GM19452 (cell line): Measurements from ENCODE around the gene ING5.

Experiments
- ATAC-seq: cut with Tn5 transposase; IDR thresholded peaks from one replicate; pipeline ENCODE4 v1.9.1; 2021; ENCODE audit not compliant: unreplicated experiment

Gene ING5

DNA sequence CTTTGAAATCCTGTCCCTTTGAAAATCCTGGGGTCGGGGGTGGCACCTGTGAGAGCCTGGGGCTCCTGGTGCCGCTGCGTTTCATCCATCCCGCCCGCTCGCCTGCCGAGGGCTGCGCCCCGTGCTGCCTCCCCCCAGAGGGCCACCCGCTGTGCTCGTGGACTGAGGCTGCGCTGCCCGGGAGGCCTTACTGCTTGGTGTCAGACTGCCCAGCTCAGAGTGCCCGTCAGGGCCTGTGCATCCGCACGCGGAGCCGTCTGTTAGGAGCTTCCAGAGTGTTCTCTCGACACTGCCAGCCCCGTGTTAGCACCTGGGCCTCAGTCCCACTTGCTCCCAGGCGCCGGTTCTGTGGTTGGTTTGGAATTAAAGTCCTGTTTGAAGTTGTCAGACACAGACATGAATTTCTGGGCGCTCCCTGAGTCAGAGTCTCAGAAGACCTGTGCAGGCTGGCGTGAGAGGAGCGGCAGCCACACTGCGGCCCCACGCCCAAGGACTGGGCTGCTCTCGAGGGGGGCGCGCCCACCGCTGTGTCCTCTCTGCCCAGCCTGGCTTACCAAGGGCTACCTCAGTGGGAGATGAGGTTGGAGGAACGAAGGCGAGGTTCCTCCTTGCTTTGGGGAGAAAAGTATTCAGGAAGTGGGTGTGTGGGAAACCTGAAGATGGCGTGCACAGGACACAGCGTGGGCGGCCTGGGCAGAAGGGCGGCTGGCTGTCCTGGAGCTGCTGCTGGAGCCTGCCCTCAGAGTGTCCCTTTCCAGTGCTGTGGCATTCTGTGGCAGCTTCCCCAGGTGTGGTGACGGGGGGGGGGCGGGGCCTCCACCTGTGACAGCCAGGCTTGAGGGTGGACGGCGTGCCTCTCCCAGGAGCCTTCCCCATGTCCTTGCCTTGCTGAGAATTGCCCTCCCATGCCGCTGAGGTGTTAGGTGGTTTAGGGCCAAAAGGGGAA lies 29.3 kb upstream of the ING5 start:
- no peak for ATAC-seq

DNA sequence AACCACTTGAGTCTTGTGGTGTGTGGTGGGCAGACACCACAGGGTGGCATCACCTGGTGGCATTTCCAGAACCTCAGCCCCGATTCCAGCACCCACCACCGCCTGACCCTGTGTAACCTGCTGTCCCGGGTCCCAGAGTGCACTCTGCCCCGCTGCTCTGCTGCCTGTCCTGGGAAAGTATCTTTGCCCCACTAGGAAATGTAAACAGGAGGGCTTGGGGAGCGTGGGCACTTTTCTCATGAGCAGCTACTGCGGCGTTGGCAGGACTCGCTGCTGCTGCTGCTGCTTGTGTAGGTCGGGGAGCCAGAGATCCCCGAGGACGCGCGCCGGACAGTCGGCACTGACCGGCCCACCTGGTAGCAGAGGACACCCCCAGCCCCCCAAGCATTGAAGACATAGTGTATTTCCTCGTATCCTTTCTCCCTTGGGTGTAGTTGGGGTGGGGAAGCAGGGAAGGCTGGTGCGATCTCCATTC lies 28.6 kb upstream of the ING5 start:
- ATAC-seq = no peak

DNA sequence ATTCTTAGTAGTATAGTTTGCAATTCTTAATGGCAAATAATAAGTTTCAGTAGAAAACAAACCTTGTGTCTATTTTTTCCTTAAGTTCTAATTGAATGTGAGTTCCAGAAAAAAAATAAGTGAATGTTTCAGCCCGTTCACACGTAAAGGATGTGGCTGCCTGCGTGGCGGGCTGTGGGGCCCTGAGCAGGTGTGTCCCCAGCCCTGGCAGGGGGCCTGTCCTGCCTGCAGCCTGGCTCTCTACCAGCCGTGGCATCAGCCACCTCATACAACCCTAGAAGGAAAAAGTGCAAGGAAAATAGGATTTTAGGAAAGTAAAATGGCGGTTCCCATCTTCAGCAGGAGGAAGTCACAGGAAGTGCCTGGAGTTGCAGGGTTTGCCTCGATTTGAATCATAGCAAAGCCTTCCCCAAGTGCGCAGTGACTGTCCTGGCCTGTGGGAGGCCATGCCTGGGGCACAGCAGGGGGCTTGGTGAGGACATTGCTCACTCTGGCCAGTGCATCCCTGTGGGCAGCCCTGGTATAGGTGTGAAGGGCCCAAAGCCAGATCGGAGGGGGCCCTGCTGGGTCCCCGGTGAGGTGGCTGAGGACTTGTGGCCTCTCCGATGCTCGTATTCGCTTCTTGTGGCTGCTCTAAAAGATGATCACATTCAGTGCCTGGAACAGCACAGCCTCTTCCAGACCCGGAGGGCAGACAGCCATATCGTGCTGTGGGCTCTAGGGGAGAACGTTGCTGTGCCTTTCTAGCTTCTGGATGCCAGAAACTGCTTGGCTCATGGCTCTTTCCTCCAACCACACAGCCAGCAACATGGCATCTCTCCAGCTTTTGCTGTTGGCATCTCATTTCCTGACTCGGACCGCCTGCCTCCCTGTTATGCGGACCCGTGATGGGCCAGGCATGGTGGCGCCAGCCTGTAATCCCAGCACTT lies 27.8 kb upstream of the ING5 start:
- no peak for ATAC-seq

DNA sequence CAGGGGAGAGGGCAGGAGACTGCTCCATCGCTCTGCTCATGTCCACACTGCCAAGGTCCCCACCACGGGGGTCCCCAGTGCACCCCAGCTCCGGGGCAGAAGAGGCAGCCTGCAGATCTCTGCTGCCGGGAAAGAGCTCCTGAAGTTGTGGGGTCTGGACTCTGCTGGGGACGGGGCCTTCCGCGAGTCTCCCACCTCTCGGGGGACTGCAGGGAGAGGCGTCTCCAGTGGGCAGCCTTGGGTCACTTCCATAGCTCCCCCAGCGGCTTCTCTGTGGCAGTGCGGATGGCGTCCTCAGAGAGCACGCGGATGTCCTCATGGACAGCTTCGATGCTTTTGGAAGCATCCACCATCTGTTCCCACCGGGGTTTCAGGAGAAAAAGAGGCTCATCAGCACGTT lies 26.0 kb upstream of the ING5 start:
- ATAC-seq = no peak

DNA sequence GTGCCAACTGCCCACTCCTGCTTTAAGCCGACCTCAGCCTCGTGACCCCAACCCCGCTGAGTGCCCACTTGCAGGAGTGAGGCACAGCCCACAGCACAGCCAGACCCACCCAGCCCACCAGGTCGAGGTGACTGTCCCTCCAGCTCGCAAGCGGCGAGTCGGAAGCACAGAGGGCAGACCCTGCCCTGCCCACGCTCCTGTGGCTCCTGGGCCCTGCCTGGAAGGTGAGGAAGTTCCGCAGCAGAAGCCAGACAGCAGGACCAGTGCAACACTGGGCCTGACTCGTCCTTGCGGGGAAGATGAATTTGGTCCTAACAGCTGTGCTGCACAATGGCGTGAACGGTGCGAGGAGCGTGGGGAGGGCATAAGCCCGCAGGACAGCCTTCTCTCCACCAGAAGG lies 25.2 kb upstream of the ING5 start:
- ATAC-seq = no peak

DNA sequence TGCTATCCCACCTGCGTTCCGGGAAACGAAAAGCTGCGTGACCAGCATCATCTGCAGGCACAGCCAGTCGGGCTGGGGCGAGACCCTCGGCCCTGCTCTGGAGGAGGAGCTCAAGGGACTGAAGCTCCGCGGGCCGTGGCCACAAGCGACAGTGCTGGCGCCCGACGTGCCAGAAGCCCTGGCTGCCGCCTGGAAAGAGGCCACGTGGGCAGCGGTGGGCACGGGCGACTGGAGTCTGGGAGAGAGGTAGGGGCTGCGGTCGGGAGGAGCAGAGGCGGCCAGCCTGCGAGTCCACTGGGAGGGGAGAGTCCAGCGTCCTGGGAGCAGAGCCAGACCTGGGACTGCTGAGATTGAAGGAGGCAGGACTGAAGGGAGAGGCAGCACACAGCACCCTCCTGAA lies 24.4 kb upstream of the ING5 start:
- ATAC-seq = no peak

DNA sequence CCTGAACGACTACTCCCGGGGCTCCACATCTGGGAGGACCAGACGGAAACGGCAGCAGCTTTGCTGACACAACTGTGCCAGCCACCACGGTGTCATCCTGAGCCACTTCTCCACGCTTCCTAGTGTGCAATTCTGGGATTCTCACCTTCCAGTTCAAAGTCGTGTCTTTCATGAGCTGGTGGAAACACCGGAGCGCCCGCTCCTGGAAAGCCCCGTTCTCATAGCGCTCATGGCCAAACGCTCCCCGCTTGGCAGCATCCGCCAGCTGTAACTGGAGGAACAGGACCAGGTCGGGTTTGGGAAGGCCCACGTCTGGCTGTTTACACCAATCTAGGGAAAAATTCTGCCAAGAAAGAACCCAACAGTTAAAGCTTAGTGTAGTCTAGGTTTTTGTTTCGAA lies 23.5 kb upstream of the ING5 start:
- no peak for ATAC-seq

DNA sequence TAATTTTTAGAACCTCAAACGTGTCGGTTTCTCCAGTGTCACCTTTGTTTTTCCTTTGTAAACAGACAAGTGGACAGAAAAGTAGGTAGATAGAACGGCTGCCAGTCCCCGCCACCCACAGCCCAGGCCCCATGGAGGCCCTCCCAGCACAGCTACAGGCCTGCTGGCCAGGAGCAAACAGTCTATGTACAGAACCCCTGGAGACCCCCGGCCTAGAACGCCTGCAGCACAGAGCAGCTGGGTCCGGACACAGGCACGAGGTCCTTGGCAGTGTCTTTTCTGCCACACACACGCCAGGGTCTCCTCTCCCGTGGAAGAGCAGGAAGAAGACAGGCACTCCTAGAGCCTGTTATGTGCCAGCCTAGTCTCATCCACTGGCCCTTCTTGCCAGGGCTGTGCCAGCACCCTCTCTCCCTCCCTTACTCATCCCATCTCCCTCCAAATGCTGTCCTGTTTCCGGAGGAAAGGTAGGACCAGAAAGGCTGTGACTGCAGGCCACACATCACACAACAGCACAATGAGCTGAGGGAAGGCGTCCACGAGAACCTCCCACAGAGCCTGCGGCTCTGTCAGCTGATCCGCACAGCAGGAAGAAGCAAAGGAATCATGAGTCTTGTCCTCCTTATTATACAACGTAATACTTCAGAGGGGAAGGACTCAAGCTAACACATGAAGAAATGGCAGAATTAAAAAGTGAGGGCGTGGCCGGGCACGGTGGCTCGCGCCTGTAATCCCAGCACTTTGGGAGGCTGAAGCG lies 22.9 kb upstream of the ING5 start:
- no peak for ATAC-seq

DNA sequence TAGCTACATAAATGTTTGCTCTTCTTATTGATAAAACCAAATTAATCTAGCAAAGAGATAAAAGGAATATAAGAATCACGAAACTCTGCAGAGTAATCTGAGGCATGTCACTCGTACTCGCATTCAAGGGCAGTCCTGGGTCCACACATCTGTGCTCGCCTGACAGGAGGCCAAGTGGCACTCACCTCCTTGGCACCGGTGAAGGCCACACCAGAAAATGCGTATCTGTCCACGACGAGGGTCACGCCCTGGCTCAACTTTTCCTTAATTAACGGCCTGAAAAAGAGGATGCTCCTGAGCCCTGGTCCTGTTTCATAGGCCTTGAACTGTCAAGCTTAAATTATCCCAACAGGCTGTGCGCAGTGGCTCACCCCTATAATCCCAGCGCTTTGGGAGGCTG lies 21.8 kb upstream of the ING5 start:
- no peak for ATAC-seq

DNA sequence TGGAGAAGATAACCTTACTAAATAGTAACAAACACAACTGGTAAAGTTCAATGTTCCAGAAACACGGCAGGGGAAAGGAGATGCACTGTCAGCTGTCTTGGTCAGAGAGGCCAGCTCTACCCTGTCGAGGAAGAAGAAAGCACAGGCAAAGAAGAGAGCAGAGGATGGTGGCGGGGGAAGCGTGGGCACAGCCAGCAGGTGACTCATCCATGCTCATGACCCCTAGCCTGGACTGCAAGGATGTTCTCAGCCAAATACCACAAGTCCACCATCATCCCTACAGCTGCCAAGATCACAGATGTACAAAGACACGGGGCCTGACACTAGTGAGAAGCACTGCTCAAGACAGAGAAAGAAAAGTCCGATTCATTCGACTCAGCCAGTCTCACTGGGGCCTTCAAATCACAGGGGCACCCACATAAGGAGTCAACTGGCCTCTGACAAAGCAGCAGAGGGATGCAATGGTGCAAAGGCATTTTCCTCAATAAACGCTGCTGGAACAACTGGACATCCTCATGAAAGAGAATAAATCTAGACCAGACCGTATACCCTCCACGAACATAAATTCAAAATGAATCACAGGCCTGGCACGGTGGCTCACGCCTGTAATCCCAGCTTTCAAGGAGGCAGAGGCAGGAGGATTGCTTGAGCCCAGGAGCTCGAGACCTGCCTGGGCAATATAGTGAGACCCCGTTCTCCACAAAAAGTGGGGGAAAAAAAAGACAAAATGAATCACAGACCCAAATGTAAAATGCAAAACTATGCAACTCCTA lies 20.8 kb upstream of the ING5 start:
- ATAC-seq = no peak

DNA sequence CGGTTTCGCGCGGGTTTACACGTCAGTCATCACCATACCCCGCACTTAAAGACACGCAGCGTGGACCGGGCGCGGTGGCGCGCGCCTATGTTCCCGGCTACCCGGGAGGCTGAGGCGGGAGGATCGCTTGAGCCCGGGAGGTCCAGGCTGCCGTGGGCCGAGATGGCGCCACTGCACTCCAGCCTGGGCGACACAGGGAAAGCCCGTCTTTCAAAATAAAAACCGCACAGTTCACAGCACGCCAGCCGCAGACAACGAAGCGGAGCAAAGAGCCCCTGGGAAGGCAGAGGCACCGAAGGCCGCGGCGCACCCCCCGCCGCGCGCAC lies 15.6 kb upstream of the ING5 start:
- peak; percentile 24 for ATAC-seq

DNA sequence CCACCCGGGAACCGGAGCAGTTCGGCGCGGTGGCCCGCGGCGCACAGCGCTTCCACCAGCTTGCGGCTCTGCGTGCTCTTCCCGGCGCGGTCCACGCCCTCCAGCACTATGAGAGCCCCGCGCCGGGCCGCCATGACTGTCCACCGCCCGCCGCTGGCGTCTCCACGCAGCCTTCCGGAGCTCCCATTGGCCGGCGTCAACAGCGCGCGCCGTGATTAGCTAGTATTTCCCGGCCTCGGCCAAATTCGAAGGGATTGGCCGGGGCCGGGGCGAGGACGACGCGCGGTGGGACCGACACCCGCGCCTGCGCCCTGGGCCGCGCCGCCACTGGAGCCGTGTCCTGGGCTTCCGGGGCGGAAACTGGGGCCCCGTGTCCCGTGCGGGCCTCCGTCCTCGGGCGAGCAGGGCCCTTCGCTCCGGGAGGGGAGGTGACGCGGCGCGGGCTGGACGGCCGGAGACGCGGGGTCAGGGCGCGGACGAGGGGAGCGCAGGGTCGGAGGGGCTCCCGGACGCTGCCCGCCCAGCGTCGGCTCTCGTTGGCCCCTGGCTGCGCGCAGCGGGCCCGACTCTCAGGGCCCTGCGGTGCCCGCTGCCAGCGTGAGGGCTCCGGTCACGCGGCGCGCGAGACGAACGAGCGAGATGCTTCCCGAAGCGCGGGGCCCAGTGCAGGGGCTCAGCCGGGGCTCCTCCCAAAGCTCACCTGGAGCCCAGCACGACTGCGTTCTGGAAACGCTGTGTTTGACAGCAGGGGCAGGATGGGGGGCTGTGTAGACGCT lies 15.0 kb upstream of the ING5 start, which contains the start of gene DTYMK:
Gene DTYMK, minus strand, starts transcription at position 166 of the 776 bp plus-strand sequence. Its CDS starts 32 bp downstream, at position 134.
- peak; percentile 93 for ATAC-seq

DNA sequence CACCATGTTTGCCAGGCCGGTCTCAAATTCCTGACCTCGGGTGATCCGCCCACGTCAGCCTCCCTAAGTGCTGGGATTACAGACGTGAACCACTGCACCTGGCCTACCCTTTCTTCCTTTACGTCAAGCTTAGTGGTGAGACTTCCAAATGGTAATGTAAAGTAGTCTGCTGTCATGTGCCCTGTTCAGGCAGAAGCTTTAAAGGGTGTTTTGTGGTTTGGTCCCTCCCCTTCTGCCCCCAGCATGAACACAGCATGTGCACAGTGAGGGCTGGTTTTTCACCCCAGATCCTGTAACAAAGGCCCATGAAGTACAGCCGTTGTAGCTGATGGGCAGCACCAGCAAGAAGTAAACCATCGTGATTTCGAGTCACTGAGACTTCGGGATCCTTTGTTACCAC lies 12.5 kb upstream of the ING5 start:
- no peak for ATAC-seq

DNA sequence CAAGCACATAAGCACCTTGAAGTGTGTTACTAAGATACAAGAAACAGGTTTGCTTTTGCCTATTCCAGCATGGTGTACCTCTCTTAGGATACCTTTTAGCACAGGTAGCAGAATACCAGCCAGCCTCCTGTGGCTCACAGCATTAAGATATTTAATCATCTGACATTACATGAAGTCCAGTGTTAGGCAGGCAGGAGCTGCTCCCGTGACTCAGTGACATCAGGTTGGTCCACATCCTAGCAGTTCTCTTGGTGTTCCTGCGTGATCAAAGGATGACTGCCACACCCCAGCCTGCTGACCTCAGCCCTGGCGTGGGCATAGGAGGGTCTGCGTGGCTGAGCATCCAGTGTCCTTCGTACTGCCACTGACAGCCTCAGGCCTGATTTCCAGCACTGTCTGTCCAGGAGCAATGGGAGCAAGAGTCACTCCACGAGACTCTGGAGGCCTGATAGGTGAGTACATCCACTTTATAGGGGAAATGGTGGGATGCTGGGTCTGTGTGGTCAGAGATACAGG lies 11.6 kb upstream of the ING5 start:
- ATAC-seq = no peak

DNA sequence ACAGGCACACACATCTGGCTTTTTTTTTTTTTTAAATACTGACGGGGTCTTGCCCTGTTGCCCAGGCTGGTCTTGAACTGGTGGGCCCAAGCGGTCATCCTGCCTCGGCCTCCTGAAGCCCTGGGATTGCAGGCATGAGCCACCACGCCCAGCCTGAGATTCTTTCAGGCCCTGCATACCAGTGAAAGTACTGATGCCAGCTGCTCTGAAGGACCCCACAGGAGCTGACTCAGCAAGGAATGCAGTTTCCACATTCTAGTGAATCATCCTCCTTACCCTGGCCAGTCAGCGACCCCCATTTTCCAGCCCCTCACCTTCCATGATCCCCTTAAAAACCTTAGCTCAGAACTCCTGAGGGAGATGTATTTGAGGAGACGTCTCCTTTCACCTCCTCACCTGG lies 9.4 kb upstream of the ING5 start:
- no peak for ATAC-seq

DNA sequence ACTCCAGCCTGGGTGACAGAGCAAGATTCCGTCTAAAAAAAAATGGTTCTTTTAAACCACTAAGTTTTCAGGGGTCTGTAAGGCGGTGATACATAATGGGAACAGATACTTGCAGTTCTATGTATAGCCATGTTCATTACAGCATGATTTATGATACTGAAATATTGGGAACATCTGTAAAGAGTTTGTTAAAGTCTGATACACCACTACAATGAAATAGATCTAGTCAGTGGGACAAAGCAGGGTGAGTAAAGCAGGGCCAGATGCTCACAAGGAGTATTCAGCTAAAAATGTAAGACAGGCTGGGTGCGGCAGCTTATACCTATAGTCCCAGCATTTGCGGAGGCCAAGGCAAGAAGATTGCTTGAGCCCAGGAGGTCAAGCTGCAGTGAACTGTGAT lies 6.2 kb upstream of the ING5 start:
- ATAC-seq = no peak

DNA sequence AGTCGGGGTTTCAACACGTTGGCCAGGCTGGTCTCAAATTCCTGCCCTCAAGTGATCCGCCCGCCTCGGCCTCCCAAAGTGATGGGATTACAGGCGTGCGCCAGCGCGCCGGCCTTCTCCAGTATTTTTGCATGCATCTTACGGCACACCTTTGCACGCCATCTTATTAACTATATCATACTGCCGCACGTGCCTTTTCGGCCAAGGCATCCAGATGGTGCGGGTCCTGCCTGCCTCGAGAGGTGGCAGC lies 765 bp upstream of the ING5 start:
- ATAC-seq = no peak

DNA sequence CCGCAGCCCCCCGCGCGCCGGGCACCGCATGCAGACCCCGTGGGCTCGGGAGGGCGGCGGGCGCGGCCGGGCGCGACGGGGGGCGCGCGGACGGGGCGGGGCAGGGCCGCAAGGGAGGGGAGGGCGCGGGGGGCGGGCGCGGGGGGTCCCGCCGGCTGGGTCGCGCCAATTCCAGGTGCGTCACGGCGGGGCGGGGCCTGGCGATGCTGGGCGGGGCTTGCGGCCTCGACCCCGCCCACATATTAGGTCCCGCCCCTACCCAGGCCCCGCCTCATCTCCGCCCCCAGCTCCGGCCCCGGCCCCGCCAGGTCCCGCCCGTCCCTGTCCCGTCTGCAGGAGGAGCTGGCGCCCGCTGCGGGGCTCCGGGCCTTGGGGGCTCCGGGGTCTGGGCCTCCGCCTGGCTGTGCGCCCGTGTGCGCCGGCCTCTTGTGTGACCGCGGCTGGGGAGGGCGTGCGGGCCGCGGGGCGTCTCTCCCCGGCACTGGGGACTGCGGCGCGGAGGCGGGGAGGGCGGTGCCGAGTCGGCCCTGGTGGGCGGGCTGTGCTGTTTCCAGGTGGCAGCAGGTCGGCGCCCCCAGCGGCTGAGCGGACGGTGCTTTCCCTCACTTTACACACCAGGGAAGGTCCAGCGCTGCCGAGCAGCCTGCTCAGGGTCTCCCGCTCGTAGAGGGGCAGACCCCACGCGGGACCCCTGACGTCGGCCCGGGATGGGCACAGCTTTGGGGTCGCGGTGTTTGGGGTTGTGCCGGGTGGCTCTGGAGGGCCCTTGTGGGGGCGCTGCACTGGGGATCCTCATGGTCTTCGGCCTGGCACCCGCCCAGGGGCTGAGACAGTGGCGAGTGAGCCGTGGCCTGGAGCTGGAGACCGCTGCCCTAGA lies 554 bp downstream of the ING5 start:
- ATAC-seq = peak; percentile 56
